NCI-H345 (cell line): Measurements from ENCODE around the gene UNG.
A peak's percentile ranks its signal among the peaks of the same experiment; 100 is the strongest.

Experiments
- DNase-seq: peaks from one replicate; lab custom pipeline; 2025; lab: John Stamatoyannopoulos, UW

Gene UNG

DNA sequence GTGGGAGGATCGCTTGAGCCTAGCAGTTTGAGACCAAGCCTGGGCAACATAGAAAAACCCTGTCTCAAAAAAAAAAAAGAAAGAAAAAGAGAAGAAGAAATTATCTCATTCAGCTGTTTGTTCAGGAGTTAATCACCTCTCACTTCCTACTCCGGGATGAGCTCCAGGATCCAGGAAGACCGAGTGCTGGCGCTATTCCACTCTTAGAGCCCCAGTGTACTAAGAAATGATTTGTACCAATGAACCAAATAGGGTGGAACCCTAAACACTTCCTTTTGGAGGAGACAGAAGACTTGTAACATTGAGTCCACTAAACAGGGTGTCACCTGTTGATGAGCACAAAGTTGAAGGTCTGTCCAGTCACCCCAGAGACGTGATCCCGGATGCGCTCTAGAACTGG is 7.7 kb upstream of the UNG start:
- DNase-seq: no peak

GRCh38 chr12:109092497-109093021 is 4.8 kb upstream of the UNG start:
- DNase-seq: no peak

GRCh38 chr12:109093022-109093918 is 4.1 kb upstream of the UNG start, which contains the start of gene ALKBH2:
TSS of gene ALKBH2 (minus strand) at chr12:109093472. CDS start at chr12:109092786, 686 bp downstream.
- peak; percentile 95 for DNase-seq

- DNase-seq: no peak
Measured at GRCh38 chr12:109097140-109097434, 310 bp upstream of the UNG start.

- no peak for DNase-seq
Measured at GRCh38 chr12:109098183-109098604, 797 bp downstream of the UNG start.

DNA sequence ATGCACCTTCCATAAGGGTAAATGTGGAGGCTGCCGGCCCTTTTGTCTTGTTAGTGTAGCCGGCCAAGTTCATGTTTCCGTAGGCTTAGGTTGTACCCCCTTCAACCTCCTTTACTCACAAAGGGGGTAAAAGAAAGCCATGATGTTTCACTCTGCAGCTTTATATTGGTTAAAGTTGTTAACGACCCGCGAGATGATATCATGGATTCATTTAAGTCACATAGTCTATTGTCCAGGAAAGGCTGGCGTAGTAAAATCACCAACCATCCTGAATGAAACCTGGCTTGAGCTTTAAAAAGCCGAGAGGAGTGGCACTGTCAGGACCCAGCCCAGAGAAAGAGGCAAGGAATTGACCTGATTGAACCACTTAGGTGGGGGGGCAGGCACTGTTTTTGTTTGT is 1.3 kb downstream of the UNG start:
- DNase-seq: no peak

DNA sequence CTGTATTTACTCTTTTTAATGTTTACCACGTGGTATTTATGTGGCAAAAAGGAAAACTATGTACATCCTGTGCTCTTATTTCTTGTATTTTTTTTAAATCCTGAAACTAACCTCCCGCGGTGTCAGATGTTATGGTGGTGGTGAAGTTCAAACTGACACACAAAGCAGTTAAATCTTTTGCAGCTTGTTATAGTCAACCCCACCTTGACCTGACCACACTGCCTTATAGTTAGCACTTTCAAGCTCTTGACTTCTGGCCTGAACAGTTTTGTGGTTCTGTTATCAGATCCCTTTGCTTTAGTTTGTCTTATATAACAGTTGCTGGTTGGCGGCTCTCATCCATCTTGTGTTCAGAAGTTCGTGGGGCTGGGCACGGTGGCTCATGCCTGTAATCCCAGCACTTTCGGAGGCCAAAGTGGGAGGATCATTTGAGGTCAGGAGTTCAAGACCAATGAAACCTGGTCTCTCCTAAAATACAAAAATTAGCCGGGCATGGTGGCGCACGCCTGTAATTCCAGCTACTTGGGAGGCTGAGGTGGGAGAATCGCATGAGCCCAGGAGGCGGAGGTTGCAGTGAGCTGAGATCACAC is 2.1 kb downstream of the UNG start:
- no peak for DNase-seq

DNA sequence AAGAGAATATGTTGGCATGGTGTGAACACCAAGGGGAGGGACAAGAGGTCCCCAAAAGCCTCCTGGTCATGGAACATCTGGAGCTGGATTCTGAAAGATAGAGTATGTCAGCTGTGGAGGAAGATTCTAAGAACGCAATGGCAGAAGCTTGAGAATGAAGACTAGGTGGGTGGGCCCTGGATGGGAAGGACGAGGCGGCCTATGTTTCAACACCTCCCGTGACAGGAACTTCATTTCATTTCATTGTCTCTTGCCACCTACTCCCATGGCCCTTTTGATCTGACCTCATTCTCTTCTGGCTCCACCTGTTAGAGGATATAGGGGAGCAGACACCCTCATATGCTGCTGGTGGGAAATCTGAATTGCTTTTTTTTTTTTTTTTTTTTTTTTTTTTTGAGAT is 3.3 kb downstream of the UNG start:
- DNase-seq: no peak

- no peak for DNase-seq
Measured at GRCh38 chr12:109102491-109102890, 5.1 kb downstream of the UNG start.

DNA sequence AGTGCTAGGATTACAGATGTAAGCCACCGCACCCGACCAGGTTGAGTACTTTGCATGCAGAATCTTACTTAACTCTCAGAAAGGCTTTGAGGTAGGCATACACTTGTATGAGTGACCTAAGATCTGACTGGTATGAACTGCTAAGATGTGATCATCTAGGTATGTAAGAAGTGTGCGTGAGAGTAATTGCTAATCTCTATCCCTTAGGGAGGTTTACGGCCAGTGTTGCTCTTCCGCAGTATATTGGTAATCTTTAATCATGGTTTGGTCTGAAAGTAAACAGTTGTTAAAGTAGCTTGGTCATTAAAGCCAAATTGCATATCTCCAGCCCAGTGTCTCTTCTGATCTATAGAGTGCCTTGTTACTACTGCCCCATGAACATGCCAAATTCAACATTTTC is 7.8 kb downstream of the UNG start:
- no peak for DNase-seq

- no peak for DNase-seq
Measured at GRCh38 chr12:109109746-109110350, 12.5 kb downstream of the UNG start.

- DNase-seq: no peak
Measured at GRCh38 chr12:109110988-109111495, 13.6 kb downstream of the UNG start.

DNA sequence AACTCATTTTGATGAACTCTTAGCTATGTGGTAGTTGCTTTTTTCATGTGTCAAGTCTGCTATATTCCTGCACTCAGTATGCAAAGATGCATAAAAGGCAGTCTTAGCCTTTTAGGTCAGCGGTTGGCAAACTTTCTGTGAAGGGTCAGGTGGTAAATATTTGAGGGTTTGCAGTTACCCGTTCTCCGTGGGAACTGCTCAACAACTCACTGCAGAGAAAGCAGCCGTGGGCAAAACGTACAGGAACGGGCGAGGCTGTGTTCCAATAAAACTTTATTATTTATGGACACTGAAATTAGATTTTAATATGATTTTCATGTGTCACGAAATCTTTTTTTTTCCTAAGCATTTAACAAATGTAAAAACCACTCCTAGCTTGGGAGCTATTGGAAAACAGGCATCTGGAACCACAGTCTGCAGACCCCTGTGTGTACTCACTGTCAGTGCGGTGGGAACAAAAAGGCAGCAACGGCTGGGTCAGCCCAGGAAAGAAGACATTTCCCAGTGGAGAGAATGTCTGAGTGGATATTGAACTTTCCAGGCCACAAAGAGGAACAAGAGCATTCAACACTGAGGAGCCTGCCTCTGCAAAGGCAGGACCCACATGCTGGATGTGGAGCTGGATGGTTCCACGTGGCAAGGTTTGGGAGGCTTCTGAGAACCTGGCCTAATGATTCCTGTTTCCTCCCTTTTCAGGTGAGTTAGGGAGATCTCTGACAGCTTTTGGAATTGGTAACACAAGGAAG is 15.5 kb downstream of the UNG start:
- DNase-seq: no peak

GRCh38 chr12:109113661-109114321 is 16.4 kb downstream of the UNG start:
- DNase-seq: no peak

- no peak for DNase-seq
Measured at GRCh38 chr12:109114644-109115043, 17.2 kb downstream of the UNG start.

DNA sequence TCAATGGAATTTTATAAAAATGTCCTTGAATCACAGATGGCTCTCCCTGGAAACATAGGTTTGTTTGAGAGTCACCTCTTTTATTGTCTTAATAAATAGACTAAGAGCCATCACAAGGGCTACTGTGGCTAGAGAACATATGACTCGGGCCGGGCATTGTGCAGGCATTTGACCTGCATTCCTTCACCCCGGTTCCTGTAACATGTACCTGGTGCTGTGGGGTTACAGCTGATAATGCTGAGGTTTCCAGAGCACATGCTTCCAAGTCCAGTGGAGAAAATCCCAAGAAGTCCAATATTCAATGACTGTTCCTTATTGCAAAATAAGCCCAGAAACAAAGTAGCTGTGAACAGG is 18.0 kb downstream of the UNG start:
- DNase-seq: no peak

- DNase-seq: no peak
Measured at GRCh38 chr12:109115758-109116610, 18.6 kb downstream of the UNG start, which contains the start of gene ACACB. TSS of gene ACACB (plus strand) at chr12:109116587. CDS start at chr12:109139406, 22,819 bp downstream.

DNA sequence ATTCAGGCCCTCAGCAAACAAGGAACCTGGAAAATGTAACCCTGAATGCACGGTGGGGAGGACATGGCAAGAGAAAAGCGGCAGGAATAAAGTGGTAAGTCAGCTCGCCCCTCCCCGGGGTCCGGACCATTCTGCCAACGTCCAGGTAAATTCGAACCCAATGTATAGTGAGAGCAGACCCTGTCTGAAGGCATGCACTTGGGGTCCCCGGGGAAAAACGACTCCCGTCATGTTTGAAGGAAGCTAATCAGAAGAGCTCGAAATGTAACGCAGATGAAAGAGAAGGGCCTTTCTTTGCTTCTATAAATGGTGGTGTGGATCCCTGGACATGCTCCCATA is 19.2 kb downstream of the UNG start:
- no peak for DNase-seq

GRCh38 chr12:109120095-109120494 is 22.7 kb downstream of the UNG start:
- DNase-seq: no peak

GRCh38 chr12:109120557-109120956 is 23.2 kb downstream of the UNG start:
- DNase-seq: no peak
